ENCODE measurements around the gene BTF3. TPM values are rescaled to one million over a fixed set of nuclear protein-coding genes. Genes with fewer than 3 reads are reported as not detected.
"Not testable (repeated sequence)": the region's sequence is repeated elsewhere in the genome, so short reads cannot be mapped to it uniquely, and the experiment has no call there.

The BTF3 gene
- 1,218 TPM for polyA plus RNA-seq (ENCODE audit: insufficient read length)

DNA sequence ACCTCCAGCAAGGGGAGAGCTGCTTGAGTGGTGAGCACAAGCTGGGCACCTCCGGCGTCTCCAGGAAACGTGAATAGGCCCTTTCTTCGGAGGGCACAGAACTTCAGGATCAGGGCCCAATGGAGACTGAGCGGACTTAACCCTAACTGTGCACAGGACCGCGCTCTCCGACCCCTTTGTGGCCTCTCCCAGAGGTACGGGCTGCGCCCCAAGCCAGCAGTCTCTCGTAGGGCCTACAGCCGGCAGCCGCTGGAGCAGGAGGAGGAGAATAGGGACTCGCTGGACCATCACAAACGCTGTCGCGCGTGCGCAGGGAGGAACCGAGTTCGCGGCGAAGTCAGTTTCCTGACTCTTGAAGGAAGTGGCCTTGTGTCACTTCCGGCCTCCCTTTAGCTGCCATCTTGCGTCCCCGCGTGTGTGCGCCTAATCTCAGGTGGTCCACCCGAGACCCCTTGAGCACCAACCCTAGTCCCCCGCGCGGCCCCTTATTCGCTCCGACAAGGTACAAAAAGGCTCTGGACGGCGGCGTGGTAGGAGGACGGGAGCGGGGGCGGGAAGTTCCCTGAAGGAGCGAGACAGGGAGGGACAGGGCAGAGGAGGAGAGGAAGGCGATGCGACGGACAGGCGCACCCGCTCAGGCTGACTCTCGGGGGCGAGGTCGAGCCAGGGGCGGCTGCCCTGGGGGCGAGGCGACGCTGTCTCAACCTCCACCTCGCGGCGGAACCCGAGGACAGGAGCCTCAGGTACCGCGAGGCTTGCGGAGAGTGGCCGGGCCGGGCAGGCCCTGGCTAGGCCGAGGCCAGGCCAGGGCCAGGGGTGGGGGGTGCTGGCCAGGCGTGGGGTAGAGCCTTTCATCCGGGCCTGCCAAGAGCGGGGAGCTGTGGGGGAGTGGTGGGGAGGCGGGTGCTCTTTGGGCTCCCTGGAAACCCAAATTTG, at the start of gene BTF3:
Gene BTF3, plus strand, starts transcription at position 386 of the 936 bp plus-strand sequence. Its CDS starts 226 bp downstream, at position 612.
- DNase-seq = peak; percentile 97

DNA sequence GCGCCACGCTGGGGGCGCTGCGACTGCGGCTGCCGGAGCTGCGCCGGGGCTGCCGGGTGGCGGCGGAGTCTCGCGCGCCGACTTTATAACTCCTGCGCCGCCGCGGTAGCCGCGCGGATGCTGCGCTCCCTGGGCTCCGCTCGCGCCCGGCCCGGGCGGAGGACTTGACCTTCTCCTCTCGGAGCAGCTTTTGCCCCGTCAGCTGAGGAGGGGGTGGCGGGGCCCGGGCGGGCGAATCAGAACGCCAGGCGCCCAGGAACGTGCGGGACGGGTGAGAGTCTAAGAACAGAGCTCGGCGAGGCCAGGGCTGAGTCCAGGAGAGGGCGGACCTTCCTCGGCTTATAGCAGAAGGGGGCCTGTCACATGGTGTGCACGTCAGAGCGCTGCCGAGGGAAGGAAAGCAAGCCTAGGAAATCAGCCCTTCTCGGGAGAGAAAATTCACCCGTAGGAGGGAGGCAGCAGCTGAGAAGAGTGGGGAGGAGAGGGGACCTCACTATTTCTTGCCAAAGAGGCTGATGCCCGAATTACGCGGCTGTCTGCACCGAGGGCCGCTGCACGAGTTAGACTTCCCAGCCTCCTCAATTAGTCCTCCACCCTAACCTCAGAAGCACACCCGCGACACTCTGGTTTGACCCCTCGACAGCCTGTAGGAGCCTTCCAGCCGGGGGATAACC, 49.6 kb upstream of the BTF3 start, which contains the start of gene FOXD1:
Gene FOXD1, minus strand, starts transcription at position 315 of the 674 bp plus-strand sequence. CDS start 415 bp downstream, outside the sequence.
- peak; percentile 81 for DNase-seq

DNA sequence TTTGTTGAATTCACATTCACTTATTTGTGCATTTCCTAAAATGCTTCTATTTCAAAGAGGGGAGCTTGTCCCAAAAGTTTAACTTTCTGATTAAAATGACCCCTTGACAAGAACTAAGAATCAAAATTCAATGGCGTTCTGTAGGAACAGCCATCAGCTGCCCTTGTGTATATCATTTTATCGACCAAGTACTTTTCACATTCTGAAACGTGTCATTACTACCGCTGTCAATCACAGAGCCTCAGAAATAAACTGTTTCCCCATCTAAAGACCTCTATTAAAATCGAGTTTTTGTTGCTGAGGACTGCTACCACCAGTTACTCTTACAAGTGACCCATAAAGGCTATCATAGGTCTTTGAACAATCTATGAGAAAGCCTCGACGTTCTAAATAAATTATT, 48.1 kb upstream of the BTF3 start:
- no peak for DNase-seq

DNA sequence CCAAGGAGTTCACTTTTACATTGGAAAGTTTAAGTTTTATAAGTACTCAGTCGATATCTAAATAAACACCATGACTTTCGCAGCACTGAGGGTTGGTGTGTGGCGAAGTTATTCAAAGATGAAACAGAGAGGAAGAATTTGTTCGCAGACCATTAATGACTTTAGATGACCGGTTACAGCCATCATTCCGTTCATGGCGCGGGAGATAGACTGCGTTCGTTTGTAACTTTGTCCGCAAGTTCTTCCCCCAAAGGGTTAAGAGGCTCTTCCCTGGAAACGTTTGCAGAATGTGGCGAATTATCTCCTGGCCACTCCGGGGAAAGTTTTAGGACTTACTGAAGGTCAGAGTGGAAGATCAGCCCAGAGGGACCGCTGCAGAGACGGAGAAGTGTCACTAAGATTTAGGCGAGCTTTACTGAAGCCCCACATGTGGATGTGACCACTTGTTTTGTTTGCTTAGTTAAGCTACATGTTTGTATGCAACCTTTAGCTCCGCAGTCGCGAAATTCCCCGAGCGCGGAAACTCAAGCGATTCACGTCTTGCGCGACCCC, 47.5 kb upstream of the BTF3 start:
- DNase-seq = no peak

DNA sequence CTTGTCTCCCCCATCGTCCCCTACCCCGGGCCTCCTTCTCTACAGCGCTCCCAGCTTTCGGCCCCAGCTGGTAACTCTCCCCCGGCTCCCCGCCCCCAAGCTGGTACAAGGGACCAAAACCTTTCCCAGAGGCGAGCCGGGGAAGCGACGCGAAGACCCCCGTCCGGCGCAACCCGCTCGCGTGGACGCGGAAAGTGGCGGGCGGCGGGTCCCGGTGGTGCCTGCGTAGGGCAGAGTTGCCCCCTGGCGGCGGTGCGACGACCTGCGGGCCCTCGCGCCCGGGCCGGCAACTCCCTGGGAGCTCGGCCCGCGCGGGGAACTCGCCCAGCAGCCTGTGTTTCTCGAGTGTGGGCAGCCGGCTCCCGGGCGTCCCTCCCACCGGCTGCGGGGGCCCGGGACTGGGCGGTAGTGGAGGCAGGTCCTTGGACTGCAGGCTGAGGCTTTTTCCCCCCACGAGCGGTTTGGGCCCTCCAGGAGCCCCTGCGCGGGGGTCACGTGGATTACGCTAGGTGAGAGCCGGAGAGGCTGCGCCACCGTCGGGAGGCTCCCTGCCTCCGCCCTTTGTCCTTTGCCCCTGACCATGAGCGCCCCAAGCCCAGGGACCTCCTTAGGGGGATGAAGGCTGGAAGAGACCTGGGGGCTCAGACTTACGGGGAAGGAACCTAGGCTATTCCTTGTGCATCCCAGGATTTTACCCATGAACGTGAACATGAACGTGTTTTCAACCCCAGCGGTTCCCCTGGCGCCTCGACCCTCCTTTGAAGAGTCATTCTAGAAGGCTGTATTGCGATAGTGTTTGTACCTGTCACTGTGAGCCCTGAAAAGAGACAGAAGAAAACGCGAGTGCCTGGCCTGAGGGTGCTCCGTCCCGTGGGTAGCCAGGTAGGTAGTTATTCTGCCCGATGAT, 46.8 kb upstream of the BTF3 start:
- peak; percentile 68 for DNase-seq

DNA sequence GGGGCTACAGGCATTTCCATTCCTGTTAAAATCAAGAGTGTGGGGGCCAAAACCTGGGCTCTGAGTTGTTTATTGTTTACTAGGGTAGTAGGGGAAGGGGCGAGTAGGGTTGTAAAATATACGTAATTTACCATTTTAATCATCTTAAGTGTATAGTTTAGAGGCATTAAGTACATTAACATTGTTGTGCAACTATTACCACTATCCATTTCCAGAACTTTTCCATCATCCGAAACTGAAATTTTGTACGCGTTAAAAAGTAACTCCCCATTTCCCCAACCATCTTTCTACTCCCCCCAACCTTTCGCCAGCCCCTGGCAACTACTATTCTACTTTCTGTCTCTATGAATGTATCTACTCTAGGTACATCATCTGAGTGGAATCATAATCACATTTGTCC, 46.0 kb upstream of the BTF3 start:
- DNase-seq = no peak

DNA sequence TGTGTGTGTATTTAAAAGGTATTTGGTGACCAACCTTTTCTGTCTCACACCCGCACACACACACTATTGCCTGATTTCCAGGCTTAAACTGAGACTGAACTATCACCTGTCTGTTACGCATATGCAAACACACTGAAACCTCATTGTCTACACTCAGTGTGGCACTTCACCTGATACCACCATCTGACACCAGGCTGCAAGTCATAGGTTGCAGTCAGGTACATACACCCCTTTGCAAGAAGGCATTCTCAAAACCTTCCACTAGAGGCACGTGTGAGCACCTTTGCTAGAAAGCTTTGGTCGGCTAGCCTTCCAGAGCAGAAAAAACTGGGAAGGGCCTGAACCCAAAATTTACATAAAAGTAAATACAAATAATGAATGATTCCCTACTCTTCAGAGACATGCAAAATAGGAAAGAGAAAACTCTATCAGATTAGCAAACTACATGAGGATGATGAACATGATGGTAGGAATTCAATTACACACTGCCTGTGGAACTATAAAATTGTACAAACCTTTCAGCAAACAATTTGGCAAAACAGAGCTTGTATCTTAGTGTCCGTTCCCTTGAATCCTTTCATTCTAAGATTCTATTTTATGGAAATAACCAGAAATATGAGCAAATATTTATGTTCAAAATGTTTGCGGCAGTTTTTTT, 43.7 kb upstream of the BTF3 start:
- no peak for DNase-seq

DNA sequence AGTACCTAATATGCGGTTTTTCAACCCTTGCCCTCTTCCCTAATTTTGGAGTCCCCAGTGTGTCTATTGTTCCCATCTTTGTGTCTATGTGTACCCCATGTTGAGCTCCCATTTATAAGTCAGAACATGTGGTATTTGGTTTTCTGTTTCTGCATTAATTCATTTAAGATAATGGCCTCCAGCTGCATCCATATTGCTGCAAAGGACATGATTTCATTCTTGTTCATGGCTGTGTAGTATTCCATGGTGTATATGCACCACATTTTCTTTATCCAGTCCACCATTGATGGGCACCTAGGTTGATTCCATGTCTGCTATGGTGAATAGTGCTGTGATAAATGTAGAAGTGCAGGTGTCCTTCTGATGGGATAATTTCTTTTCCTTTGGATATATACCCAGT, 41.8 kb upstream of the BTF3 start:
- not testable (repeated sequence) for DNase-seq

DNA sequence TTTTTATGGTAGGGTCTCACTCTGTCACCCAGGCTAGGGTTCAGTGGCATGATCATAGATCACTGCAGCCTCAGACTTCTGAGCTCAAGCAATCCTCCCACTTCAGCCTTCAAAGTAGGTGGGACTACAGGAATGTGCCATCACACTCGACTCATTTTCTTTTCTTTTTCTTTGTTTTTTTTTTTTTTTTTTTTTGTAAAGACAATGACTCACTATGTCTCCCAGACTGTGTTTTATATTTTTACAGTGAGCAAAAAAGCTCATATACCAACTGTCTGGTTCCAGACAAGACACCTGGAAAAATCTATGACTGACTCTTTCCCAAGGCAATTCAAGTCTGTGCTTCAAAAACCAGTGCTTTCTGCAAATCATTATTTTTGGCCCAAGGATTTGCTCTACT, 38.9 kb upstream of the BTF3 start:
- no peak for DNase-seq

DNA sequence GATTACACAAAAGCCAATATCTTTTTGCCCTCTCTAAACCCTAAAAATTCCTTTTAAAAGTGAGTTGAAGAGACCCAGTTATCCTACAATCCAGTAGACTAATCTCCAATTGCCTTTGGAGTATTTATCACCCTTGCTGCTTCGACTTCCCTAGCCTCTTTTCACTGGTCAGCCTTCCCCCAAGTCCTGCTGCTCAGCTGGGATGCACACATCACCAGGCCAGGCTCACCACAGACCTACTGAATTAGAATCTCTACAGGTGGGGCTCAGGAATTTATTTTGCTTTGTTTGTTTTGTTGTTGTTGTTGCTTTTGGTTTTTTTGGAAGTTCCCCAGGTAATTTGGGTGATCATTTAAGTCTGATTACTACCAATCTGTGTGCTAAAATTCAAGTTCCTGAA, 38.1 kb upstream of the BTF3 start:
- DNase-seq = no peak

DNA sequence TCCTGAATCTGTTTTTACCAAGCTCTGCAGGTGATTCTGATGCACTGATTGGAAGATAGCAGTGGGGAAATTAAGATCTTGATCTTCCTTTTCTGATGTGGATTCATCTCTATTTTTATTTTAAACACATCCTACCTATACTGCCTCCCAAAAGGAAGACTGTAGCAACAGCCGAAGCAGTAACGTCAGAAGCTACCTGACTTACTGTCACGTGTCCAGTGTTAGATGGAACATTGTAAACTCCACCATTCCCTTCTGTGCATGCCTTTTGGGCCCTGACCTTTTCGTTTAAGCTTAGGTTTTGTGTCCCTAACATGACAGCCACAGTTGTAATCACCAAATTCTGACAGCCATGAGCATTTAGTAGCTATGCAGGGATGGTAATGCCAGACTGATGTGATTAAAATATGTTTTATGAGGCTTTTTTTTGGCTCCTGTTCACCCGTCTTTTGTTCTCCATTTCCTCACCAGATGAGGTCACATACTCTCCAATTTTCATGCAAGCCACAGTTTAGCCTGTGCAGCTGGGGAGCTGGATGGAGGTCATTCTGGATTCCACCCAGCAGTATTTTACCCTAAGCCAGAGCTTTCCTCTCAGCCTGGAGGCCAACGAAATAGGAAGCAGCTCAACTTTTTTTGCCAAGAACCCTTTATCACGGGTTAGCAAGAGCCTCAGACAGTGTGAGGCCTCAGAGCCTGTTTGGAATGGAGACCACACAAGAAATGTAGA, 34.1 kb upstream of the BTF3 start:
- DNase-seq = peak; percentile 80

DNA sequence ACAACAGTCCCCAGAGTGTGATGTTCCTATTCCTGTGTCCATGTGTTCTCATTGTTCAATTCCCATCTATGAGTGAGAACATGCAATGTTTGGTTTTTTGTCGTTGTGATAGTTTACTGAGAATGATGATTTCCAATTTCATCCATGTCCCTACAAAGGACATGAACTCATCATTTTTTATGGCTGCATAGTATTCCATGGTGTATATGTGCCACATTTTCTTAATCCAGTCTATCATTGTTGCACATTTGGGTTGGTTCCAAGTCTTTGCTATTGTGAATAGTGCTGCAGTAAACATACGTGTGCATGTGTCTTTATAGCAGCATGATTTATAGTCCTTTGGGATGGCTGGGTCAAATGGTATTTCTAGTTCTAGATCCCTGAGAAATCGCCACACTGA, 29.6 kb upstream of the BTF3 start:
- not testable (repeated sequence) for DNase-seq

DNA sequence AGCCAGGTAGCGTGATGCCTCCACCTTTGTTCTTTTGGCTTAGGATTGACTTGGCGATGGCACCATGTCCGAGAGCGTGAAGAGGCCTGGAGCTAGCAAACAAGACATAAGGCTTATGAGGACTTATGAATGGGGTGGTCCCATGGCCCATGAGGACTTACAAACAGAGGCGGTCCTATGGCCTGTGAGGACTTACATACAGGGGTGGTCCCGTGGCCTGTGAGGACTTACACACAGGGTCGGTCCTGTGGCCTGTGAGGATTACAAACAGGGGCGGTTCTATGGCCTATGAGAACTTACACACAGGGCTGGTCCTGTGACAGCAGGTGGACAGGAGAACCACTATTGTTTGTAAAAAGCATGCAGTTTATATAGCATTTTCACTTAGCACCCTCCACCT, 28.4 kb upstream of the BTF3 start:
- no peak for DNase-seq

DNA sequence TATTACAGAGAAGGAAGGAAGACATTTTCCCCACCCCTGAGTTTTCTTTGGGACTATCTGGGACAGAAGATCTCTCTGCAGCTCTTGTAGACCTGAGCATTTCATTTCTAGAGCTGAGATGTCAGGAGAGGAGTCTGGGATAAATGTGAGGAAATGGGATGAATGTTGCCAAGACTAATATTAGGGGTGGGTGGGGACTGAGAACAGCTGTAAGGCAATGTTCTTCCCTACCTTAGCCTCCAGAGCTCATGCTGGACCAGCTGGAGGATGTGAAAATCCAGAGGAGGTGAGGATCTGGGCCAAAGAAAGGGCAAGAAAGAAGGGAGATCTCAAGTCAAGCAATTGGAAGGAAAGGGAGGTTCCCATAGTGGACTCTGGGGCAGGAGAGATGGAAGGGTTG, 26.6 kb upstream of the BTF3 start:
- no peak for DNase-seq

DNA sequence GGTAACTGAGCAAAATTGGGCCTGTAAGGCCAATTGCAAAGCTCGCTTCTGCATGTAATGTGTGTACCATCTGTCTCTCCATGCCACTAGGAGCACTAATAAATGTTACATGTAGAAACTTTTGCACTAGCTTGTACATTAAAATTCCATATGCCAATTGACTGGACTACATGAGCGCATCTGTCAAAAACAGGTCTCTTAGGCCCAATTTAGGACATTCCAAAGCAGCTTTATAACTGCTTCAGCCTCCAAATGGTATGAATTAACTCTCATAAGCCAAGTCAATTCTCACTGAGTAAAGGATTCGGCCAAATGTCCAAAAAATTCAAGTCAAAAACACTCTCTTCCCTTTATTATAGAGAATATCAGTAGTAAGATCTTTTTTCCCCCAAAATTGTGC, 26.1 kb upstream of the BTF3 start:
- DNase-seq = no peak

DNA sequence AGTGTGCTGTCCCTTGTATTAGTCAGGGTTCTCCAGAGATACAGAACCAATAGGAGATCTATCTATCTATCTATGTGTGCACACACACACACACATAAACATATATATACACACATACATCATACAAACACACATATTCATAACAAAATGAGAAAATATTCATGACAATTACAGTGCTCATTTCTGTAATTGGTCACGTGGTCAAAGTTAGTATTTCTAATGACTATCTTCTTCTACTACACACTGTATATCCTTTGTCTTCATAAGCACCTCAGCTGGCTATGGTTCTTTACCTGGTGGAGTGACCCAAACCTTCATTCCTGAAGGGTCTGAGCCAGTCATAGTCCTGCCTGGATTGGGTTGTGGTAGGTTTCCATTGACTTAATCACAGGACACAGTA, 17.7 kb upstream of the BTF3 start:
- no peak for DNase-seq

DNA sequence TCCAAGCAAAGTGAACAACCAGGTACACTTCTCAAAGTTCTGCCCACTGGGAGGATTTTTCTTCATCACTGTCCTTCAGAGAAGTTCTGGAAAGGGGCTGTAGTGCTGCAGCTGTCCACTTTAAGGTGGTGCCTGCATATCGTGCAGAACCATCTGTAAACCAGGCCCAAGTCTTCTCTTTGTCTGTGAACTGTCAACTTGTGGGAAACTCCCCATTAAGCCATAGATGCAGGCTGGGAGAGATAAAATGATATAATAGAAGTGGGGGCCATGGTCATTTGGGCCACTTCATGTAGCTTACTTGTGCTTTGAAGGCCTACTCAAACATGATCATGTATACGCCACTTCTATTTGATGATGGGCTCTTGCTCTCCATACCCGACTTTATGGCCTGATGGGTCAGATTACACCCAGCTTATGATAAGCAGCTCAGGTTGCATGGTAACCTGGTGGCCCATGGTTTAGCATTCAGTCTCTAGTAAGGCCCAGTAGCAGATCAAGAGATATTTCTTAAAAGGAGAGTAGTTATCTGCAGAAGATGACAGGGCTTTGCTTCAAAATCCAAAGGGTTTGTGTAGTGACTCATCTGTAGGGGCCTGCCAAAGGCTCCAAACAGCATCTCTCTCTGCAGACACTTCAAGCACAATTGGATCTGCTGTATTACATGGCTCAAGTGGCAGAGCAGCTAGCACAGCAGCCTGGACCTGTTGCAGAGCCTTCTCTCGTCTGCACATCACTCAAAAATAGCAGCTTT, 15.7 kb upstream of the BTF3 start:
- DNase-seq = no peak

DNA sequence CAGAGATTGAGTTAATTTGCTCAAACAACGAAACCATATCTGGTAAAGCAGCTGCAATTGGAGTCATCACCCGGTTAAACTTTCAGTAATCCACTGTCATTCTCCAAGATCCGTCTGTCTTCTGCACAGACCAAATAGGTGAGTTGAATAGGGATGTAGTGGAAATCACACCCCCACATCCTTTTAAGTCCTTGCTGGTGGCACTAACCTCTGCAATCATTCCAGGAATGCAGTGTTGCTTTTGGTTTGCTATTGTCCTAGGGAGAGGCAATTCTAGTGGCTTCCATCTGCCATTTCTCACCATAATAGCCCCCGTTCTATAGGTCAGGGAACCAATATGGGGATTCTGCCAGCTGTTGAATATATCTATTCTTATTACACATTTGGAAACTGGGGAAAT, 14.6 kb upstream of the BTF3 start:
- DNase-seq = no peak

DNA sequence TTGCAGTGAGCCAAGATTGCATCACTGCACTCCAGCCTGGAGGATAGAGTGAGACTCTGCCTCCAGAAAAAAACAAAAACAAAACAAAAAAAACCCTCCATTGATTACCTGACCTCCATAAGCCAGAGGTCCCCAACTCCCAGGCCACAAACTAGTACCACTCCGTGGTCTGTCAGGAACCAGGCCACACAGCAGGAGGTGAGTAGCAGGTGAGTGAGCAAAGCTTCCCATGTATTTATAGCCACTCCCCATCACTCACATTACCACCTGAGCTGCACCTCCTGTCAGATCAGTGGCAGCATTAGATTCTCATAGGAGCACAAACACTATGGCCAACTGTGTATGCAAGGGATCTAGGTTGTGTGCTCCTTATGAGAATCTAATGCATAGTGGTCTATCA, 13.7 kb upstream of the BTF3 start:
- no peak for DNase-seq

DNA sequence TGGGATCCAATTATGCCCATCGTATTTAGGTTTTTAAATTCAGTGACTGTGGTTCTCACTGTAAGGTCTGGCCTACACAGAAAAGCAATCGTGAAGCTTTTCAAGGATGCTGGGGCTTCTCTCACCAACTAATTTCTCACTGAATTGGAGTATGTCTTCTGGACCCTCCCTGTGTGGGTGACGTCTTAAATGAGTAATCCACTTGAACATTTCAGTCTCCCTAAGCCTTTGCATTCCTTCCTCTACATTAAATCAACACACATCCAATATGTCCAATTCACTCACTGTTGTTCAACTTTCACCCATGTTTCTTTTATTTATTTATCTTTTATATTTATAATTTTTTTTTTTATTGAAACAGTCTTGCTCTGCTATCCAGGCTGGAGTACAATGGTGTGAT, 12.5 kb upstream of the BTF3 start:
- no peak for DNase-seq

All from hindlimb muscle (tissue), 1 donor.